GM19467 (cell line): Measurements from ENCODE around the gene CTBP1.
"Not testable (repeated sequence)": the region's sequence is repeated elsewhere in the genome, so short reads cannot be mapped to it uniquely, and the experiment has no call there.

ENCODE experiments used
- ATAC-seq: cut with Tn5 transposase; IDR thresholded peaks from one replicate; pipeline ENCODE4 v1.9.1; 2021; ENCODE audit warnings: mild to moderate bottlenecking, moderate library complexity; ENCODE audit not compliant: unreplicated experiment

Gene CTBP1

DNA sequence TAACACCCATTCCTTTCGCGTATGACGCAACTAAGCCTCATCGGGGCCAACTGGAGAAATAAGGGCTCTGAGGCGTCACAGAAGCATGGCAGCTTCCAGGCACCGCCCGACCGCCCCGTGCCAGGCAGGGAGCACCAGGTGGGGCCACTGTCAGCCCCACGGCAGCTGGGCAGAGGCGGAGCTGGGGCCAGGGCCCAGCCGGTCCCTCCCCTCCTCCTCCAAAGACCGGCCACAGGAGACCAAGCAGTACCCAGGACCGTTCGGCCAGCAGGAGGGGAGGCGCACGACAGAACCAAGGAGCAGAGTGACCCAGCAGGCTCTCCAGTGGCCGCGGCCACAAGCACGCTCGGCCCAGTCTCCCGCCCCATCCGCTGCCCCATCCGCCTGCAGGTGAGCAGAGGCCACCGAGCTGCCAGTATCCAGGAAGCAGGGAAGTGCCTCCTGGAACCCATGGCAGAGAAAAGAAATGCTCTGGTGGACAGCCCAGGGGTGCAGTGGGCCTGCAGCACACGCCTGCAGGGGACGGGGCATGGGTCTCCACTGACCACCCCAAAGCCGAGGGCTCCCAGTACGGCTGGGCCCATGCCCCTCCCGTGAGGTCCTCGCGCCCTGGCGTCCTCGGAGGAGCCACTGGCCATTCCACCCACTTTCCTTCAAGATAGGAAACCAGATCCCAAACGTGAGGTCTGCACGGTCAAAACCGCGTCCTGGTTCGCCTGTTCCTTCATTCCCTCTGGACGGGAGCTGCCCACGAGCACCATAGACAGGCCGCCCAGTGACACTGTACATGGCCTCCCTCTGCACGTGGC lies 9.6 kb downstream of the CTBP1 start:
- ATAC-seq: no peak

- no peak for ATAC-seq
These were observed 10.3 kb downstream of the CTBP1 start for GRCh38 chr4:1238676-1239000.

DNA sequence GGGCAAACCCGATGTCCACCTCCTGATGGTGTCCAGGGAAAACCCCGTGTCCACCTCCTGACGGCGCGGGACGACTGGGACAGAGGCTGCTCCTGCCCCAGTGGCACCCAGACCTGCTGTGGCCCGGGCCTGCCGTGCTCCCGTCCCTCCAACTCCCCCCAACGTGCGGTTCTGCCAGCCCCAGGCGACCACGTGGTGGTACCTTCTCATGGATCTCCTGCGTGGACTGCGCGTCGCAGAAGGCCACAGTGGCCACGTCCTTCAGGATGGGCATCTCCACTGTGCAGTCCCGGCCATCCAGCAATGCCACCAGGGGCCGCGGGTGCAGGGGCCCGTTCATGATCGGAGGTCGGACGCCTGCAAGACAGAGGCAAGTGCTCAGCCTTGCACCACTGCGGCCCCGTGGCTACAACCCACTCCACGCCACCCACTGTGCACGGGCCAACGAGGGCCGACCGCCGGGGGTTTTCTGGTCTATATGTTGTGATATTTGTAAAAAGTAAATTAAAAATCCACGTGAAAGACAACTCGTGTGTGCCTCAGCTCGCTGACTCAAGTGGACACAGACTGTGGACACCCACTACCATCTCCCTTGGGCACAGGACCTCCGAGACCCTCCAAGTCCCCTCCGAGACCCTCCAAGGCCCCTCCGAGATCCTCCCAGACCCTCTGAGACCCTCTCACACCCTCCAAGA lies 10.8 kb downstream of the CTBP1 start:
- ATAC-seq: no peak

DNA sequence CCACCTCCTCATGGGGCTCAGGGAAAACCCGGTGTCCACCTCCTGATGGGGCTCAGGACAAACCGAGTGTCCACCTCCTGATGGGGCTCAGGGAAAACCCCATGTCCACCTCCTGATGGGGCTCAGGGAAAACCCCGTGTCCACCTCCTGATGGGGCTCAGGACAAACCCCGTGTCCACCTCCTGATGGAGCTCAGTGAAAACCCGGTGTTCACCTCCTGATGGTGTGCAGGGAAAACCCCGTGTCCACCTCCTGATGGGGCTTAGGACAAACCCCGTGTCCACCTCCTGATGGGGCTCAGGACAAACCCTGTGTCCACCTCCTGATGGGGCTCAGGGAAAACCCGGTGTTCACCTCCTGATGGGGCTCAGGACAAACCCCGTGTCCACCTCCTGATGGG lies 11.7 kb downstream of the CTBP1 start:
- ATAC-seq: not testable (repeated sequence)

GRCh38 chr4:1236836-1237235 lies 12.1 kb downstream of the CTBP1 start:
- not testable (repeated sequence) for ATAC-seq

GRCh38 chr4:1236103-1236641 lies 12.8 kb downstream of the CTBP1 start:
- no peak for ATAC-seq

DNA sequence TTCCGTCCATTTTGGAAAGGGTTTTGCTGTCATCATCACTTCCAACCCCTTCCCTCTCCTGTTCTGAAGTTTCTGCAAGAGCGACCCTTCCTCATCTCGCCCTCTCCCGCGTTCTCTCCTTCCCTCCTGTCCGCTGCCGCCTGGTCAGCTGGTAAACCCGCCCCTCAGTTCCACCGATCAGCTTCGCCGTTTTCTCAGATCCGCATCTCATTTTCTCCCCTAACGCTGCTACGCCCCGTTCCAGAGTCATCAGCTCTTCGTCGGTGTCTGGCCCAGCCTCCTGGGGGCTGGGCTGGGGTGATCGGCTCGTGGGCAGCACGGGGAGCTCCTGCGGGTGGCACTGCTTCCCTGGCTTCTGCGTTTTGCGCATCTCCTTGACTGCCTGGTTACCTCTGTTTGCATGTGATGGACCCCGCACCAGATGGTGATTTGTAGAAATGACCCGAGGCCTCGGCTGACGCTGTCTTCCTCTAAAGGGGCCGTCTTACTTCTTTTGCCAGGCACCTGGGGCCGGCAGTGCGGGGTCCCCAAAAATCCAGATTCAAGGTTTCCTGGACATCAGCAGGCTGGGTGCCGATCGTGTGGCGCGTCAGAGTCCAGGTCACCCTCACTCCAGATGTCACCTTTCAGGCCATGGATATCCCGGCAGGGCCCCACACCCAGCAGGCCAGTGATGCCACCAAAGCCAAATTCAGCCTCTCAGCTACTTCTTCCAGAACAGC lies 13.4 kb downstream of the CTBP1 start:
- ATAC-seq: no peak

- no peak for ATAC-seq
These were observed 14.1 kb downstream of the CTBP1 start for GRCh38 chr4:1234811-1235292.

DNA sequence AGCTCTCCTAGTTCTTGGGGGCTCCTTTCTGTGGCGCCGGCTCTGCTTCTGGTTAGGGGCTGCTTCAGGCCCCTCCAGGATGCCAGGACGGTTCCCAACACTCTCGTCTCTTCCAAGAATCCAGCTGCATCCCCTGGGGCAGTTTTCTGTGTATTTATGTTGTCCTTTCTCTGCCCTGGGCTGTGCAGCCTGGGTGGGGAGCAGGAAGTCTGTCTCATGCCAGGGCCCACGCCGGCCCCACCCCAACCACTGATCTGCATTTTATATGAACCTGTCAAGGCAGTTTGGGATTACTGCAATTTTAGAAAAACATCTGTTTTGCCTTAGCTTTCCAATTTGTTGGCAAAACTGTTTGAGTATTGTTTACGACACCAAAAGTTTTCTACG lies 14.6 kb downstream of the CTBP1 start:
- no peak for ATAC-seq

DNA sequence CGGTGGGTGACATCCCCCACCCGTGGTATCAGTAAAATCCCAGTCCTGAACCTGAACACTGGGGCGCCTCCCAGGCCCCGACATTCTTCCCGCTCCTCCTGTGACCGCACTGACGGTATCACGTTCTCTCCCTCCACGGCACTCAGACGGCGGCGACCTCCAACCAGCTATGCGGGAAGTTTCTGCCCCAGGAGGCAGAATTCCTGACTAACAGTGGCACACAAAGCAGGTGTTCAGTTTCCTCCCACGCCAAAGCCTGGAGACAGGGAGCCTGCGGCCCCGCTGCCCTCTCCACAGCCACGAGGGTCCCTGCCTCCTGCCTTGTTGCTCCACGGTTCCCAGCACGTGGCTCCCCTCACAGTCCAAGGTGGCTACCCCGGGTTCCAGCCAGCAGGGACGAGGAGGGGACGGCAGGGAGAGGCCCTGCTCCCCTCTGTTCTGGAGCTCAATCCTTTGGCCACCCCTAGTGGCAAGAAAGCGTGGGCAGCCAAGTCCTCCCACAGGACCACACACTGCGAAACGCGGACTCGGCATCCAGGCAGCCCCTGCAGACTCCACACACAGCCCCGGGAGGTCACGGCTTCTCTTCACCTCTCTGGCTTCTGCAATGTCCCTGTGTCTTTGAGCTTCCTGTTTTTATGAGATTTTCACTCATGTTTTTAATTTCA lies 15.2 kb downstream of the CTBP1 start:
- no peak for ATAC-seq

DNA sequence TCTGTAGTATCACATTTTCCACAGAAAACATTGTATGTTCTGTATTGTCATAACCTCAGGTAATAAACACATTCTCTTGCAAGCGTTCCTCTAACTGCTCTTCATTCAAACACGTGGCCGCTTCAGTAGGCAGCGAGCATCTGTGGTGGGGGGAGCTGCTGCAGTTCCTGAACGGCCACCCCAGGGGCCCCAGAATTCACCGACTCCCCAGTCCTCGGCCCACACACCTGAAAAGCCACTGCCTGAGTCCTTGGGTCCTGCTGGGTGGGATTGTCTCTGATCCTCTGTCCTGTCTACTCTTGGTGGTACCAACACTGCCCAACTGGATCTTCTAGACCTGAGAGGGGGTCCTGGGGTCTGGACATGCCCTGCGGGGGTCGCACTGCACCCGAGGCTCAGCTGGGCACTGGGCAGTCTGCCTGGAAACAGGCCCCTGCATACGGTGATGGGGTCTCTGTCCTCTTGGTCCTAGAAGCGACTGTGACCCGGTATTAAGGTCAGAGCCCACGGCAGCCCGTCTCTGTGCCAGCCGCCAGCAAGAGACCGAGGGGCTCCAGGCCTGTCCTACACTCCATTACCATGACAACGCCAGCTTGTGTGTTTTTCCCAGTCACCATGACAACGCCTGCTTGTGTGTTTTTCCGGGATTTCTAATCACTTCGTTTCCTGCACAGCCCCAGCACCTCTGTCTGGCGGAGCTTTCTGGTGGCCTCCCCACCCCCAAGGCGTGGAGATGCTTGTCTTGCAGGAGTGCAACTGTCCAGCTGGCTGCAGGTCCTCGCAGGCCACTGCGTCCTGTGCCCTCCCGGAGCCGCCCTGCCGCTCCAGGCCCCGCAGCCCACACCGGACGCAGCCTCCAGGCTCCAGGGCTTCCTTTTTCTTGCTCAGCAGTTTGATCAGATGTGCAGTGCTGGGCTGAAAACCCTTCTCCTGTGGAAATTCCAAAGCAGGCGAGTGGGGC lies 16.0 kb downstream of the CTBP1 start:
- no peak for ATAC-seq

- ATAC-seq: no peak
These were observed 17.1 kb downstream of the CTBP1 start for GRCh38 chr4:1231637-1232360.

DNA sequence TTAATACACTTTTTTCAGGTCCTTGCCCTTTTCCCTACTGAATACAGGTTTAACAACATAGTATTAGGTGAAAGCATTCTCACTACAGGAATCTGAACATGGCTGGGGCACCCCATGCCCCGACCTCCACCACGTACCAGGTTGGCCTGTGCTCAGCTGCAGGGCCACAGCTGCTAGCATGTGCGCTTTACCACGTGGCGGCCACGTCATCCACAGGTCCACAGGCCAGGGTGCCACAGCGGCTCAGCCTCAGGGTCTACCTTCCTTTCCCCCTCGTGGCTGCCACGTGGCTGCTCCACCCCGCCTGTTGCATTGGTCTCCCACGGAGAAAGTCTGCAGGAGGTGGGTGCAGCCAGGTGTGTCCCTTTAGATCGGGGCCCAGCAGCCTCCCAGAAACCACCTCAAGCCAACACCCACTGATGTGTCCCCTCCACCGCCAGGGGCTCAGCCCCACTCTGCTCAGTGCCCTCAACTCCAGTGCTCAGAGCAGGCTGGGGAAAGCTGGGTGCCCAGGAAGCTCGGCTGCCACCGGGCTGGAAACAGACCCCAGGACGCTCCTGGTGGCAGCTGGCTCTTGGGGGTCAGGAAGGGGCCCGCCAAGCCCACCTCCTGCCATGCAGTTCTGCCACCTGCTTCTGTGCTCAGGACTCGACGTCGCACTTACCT lies 17.8 kb downstream of the CTBP1 start:
- ATAC-seq: no peak

GRCh38 chr4:1230316-1230715 lies 18.6 kb downstream of the CTBP1 start:
- no peak for ATAC-seq

DNA sequence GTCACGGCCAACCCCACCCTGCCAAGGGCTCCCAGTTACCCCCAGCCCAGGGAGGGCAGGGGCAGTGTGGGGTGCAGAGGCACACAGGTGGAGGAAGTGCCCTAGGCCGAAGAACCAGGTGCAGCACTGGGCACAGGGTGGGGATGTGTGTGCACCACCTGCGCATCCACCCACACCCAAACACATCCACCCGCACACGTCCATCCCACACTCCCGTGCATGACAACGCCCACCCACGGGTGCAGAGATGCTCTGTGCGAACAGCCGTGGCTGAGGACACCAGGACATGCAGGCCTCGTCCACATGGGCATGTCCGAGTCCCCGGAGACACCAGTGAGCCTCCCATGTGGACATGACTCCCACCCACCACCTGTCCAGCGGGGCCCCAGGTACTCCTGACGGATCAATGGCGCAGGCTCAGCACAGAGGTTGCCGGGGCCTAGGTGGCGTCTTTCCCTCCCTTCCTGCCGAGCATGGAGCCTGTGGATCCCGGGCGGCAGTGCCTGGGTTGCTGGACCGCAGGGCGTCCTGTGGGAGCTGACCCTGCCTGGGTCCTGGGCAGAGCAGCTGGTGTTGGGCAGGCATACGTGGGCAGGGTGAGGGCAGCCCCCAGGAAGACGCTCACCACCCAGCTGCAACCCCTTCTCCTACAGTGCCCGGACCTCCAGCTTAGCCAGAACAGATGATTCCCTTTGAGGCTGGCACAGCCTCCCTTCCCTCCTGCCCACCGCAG lies 19.6 kb downstream of the CTBP1 start:
- no peak for ATAC-seq

DNA sequence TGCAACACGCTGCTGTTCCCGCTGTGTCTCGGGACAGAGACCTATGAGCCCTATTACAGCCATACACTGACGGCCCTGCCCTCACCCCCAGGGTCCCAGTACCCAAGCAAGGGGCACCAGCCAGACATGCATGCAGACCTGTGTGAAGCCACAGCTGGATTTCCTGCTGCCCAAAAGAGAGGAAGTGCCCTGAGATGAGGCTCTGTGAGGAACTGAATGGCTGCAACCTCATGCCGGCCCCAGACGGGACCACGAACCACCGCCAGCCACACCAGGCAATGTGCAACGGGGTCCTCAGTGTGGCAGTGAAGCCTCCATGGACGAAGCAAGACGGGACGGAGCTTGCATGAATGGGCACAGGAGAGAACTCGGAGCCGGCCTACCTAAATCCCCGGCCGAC lies 21.1 kb downstream of the CTBP1 start:
- no peak for ATAC-seq

DNA sequence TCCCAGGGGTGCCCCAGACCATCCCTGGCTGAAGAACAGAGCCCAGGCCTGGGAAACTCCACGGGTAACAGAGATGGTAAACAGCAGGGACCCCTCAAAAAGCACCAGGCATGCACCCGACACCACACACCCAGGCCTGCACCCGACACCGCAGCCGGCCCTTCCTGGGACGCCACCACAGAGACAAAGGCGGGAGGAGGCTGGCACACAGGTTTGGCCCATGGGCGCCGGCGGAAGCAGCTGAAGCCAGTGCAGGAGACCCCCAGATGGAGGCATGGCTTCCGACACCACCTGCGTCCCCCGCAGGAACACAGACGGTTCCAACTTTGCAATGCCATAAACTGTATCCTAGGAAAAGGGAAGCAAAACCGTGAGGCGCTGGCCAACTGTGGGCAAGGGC lies 22.3 kb downstream of the CTBP1 start:
- ATAC-seq: no peak

DNA sequence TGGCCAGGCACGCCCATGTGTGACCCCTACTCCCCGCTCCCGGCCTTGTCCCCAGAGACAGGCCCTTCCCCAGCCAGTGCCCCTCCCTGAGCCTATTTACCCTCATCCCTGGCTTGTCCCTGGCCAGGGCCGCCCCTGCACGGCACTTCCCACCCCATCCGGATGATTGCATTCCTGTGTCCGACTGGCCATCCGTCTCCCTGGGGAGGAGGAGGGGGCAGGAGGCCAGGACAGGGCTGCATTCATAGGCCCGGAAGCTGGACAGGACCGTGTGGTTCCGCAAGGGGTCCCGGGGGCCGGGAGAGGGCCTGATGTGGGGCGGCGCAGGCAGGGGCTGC lies 22.8 kb downstream of the CTBP1 start:
- ATAC-seq: no peak
